HEK293 (cell line): Measurements from ENCODE around the gene ADAMTS9.

Experiments
- KLF1 ChIP-seq: fragments of 450-650 bp; formaldehyde crosslinking; IDR thresholded peaks from 2 replicates; pipeline ENCODE4 v1.5.1; 2016; ENCODE audit warnings: missing biosample characterization, missing genetic modification characterization
- YY1 ChIP-seq: fragments of 450-650 bp; formaldehyde crosslinking; IDR thresholded peaks from 2 replicates; pipeline ENCODE4 v1.5.1; 2018; ENCODE audit warnings: missing biosample characterization, missing genetic modification characterization
- ZFP41 ChIP-seq: fragments of 450-650 bp; formaldehyde crosslinking; IDR thresholded peaks from 2 replicates; pipeline ENCODE4 v1.5.1; 2016; ENCODE audit warnings: missing biosample characterization, missing genetic modification characterization, borderline replicate concordance
- ZNF121 ChIP-seq: fragments of 450-650 bp; formaldehyde crosslinking; IDR thresholded peaks from 2 replicates; pipeline ENCODE4 v1.5.1; 2016; ENCODE audit warnings: missing biosample characterization, missing genetic modification characterization
- ZNF169 ChIP-seq: fragments of 450-650 bp; formaldehyde crosslinking; IDR thresholded peaks from 2 replicates; pipeline ENCODE4 v1.5.1; 2016; ENCODE audit warnings: missing biosample characterization, missing genetic modification characterization
- ZNF184 ChIP-seq: fragments of 450-650 bp; IDR thresholded peaks from 2 replicates; pipeline ENCODE4 v1.5.1; 2018; ENCODE audit warnings: missing biosample characterization, mild to moderate bottlenecking, missing genetic modification characterization
- ZNF19 ChIP-seq: fragments of 450-650 bp; formaldehyde crosslinking; IDR thresholded peaks from 2 replicates; pipeline ENCODE4; 2016; ENCODE audit warnings: missing biosample characterization, missing genetic modification characterization, low read depth
- ZNF239 ChIP-seq: fragments of 450-650 bp; formaldehyde crosslinking; IDR thresholded peaks from 2 replicates; pipeline ENCODE4 v1.5.1; 2016; ENCODE audit warnings: missing biosample characterization, missing genetic modification characterization
- ZNF664 ChIP-seq: fragments of 450-650 bp; formaldehyde crosslinking; IDR thresholded peaks from 2 replicates; pipeline ENCODE4 v1.5.1; 2016; ENCODE audit warnings: missing biosample characterization, missing genetic modification characterization
- ZNF837 ChIP-seq: fragments of 450-650 bp; formaldehyde crosslinking; IDR thresholded peaks from 2 replicates; pipeline ENCODE4 v1.5.1; 2016; ENCODE audit warnings: missing biosample characterization, missing genetic modification characterization
- TF ChIP-seq, protein P1 (sequence below): fragments of 450-650 bp; formaldehyde crosslinking; IDR thresholded peaks from 2 replicates; pipeline ENCODE4 v1.5.1; 2016; ENCODE audit warnings: missing biosample characterization, missing genetic modification characterization
- TF ChIP-seq, protein P2 (sequence below): fragments of 450-650 bp; formaldehyde crosslinking; IDR thresholded peaks from 2 replicates; pipeline ENCODE4 v1.5.1; 2016; ENCODE audit warnings: missing biosample characterization, missing genetic modification characterization, low read depth

DNA sequence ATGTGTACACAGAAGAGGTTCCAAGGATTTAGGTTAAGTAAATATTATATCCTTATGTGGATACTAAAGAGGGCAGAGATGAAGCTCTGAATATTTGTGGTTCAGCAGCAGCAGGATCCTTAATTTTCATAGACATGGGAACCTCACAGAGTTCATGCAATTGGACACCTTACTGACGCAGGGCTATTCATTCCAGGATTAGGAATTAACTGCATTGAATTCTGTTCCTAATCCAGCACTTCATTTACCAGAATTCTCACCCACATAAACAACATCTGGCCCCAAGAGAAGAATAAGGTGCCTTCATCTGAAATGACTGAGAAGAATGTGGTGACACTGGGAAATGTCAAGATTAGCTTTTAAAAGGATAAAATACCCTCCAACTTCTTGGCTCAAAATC is 62.4 kb downstream of the ADAMTS9 start:
- TF ChIP-seq KLF1 (tag by site-specific recombination), result no peak
- TF ChIP-seq, protein P1, sequence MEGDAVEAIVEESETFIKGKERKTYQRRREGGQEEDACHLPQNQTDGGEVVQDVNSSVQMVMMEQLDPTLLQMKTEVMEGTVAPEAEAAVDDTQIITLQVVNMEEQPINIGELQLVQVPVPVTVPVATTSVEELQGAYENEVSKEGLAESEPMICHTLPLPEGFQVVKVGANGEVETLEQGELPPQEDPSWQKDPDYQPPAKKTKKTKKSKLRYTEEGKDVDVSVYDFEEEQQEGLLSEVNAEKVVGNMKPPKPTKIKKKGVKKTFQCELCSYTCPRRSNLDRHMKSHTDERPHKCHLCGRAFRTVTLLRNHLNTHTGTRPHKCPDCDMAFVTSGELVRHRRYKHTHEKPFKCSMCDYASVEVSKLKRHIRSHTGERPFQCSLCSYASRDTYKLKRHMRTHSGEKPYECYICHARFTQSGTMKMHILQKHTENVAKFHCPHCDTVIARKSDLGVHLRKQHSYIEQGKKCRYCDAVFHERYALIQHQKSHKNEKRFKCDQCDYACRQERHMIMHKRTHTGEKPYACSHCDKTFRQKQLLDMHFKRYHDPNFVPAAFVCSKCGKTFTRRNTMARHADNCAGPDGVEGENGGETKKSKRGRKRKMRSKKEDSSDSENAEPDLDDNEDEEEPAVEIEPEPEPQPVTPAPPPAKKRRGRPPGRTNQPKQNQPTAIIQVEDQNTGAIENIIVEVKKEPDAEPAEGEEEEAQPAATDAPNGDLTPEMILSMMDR (tag by site-specific recombination), result no peak
- TF ChIP-seq ZNF121 (tag by site-specific recombination), result no peak
- TF ChIP-seq ZNF837 (tag by site-specific recombination), result no peak
- TF ChIP-seq ZNF184 (tag by site-specific recombination), result no peak
- no peak for TF ChIP-seq ZNF239
- TF ChIP-seq ZNF19 (tag by site-specific recombination), result no peak
- no peak for TF ChIP-seq ZNF664 (tag by site-specific recombination)
- TF ChIP-seq, protein P2, sequence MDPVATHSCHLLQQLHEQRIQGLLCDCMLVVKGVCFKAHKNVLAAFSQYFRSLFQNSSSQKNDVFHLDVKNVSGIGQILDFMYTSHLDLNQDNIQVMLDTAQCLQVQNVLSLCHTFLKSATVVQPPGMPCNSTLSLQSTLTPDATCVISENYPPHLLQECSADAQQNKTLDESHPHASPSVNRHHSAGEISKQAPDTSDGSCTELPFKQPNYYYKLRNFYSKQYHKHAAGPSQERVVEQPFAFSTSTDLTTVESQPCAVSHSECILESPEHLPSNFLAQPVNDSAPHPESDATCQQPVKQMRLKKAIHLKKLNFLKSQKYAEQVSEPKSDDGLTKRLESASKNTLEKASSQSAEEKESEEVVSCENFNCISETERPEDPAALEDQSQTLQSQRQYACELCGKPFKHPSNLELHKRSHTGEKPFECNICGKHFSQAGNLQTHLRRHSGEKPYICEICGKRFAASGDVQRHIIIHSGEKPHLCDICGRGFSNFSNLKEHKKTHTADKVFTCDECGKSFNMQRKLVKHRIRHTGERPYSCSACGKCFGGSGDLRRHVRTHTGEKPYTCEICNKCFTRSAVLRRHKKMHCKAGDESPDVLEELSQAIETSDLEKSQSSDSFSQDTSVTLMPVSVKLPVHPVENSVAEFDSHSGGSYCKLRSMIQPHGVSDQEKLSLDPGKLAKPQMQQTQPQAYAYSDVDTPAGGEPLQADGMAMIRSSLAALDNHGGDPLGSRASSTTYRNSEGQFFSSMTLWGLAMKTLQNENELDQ, result no peak
- no peak for TF ChIP-seq ZFP41 (tag by site-specific recombination)
- TF ChIP-seq YY1, result no peak
- no peak for TF ChIP-seq ZNF169 (tag by site-specific recombination)
